ENCODE data around the gene IL17RC.
"Not testable (repeated sequence)": the region's sequence is repeated elsewhere in the genome, so short reads cannot be mapped to it uniquely, and the experiment has no call there.

- TF ChIP-seq CTCF, EZH2phosphoT487 (IDR thresholded peaks at IDR 0.05): not testable (repeated sequence)
These were observed 21.2 kb upstream of the IL17RC start for GRCh38 chr3:9895715-9896114.
